ENCODE measurements around the gene LRP1B.

Gene LRP1B

GRCh38 chr2:141595316-141595920 lies 535.4 kb downstream of the LRP1B start:
- no peak for DNase-seq

DNA sequence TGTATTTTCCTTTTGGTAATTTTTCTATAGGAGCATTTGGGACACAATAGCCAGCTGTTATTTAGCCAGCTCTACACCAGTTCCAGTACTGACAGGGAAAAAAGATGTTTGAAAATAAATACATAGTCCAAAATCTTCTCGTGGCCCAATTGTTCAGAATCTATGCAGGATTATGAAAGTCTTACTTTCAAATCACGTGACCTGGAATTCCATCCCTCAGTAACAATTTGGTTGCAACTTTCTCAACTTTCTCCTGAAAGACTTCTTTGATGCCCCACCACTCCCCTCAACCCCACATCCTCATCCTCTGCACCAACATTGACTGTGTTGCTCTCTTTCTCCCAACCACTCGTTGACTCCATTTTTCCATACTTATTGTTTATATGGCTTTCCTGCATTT lies 539.0 kb downstream of the LRP1B start:
- DNase-seq, result no peak

GRCh38 chr2:141590620-141591019 lies 540.2 kb downstream of the LRP1B start:
- DNase-seq, result no peak

DNA sequence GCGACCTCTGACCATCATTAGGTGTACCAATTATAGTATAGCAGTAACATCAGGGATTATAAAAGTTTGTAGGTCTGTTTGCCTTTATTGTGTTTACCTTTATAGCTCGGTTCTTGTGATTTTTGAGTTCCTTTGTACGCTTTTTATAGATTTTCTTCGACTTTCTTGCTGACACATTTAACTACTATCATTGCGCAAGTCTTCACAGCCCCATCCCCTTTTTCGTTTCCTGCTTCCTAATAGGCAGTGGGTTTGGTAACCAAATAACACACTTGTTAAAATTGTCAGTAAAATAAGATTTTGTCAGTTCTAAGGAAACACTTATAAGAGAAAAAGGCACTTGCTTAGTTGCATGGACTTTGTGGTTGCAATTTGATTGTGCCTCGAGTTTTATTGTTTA lies 541.5 kb downstream of the LRP1B start:
- no peak for DNase-seq

DNA sequence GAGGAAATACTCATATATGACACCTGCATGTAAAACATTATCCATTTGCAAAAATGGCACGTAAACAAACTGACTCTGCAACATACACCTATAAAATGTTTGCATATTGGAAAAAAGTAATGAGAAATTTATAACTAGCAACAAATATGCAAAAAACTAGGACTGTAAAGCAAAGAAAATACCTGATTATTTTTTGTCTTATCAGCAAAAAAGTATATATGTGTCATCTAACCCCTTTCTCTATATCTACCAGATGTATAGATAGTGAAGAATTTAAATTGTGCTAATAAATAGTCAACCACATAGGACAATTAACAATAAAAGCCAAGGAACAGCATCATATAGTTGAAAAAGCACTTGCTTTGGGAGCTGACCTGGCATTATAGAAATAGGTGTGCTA lies 543.8 kb downstream of the LRP1B start:
- no peak for DNase-seq

DNA sequence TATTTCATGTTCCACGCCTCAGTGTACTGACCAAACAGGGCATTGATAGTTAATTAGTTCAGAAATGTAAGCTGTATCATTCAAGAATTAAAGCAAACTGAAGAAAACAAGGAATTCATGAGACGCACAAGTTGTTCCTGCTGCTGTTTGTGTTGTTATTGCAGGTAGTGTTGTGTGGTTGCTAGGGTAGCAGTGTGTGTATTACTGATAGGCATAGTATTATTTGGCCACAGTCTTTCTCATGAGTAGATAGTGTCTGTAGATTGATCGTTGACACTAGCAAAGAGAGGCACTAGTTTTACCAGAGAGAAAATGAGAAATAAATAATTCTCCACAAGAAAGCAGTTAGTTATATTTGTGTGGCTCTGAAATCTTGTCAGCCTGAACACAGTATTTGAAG lies 548.6 kb downstream of the LRP1B start:
- DNase-seq, result no peak

DNA sequence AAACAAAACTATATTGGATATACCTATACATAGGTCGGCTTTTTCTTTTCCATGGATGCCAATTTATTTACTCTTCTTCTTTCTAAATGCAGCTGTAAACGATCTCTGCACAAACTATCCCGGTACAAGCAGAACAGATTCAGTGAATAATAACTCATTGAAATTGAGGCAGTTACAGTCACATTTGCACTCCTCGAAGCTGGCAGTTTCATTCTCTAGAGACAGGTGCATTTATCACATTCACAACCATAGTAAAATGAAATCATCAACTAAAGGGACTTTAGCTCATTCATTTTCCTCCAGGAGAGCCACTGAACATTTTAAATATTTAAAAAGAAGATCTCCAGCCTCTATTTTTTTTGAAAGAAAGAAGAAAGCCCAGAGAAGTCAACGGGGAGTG lies 551.7 kb downstream of the LRP1B start:
- DNase-seq, result no peak

DNA sequence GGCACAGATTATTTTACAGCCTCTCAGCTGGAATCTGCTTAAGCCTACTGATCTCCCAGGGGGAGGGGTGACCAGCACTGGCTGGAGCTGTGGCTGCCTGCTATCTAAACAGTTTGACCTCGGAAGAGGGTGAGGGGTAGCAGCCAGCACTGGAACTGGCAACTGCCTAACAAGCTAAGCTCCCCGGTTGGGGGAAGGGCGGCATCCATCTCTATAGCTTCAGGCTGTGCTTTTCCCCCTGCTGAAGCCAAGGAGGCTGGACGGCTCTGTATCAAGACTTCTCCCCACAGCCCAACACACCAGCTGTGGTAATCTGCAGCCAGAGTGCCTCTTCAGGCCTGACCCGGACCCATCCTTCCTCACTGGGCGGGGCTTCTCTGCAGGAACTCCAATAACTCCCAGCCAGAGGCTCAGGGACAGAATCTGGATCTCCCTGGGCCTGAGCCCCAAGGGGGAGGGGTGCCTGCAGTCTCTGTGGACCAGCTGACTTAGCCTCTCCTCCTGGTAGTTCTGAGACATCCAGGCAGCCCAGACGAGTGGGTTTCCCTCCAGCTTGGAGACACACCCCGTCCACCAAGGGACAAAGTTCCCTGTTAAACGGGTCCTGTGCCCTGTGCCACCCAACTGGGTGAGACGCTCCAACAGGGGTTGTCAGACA lies 560.2 kb downstream of the LRP1B start:
- DNase-seq, result no peak

DNA sequence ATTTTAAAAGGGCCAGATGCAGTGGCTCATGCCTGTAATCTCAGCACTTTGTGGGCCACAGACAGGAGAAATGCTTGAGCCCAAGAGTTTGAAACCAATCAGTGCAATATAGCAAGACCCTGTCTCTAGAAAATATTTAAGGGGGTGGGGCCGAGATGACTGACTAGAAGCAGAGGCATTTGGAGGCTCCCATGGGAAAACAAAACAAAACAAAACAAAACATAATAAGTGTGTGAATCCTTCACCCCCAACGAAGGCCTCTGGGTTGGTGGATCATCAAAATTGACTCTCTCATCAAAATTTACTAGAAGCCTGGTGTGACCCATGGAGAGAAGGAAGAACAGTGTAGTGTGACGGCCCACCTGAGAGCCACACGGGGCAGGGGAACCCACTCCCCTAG lies 560.9 kb downstream of the LRP1B start:
- DNase-seq, result no peak

DNA sequence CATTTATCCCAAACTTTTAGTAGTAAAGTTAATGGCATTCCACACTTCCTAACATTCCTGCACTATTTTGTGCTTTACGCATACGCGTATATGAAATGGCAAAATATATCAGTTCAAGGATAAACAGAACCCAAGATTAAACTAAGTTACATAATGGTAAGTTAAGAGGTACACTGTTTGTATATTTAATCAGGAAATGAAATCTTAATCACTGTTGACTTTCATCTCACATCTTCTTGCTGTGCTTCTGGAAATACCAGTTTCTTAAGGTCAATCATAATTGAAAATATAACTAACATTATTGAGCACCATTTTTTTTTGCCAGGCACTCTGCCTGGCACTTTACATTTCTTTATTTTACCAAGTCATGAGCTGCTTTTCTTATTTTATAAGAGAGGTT lies 565.2 kb downstream of the LRP1B start:
- no peak for DNase-seq

DNA sequence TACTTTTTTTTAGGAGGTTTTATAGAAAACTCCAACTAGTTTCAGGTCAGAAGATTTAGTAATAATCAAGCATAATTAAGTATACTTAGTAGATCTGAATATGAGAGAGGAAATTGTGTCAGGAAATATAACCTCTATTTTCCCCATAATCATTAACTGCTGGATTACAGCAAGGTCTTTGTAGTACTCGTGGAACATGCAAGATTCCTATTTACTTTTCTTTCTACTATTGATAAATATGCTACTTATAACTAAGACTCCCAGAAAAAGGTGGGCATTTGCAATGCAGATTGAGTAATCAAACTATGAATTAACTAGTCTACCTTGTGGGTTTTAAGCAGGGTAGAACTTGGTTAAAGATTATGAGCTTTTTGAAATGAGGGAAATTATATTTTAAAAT lies 570.1 kb downstream of the LRP1B start:
- DNase-seq, result no peak

GRCh38 chr2:141557329-141558095 lies 573.3 kb downstream of the LRP1B start:
- DNase-seq, result no peak

- peak in 1 of 56 donors; percentile 10 for DNase-seq
Measured at GRCh38 chr2:141555876-141556470, 574.8 kb downstream of the LRP1B start.

DNA sequence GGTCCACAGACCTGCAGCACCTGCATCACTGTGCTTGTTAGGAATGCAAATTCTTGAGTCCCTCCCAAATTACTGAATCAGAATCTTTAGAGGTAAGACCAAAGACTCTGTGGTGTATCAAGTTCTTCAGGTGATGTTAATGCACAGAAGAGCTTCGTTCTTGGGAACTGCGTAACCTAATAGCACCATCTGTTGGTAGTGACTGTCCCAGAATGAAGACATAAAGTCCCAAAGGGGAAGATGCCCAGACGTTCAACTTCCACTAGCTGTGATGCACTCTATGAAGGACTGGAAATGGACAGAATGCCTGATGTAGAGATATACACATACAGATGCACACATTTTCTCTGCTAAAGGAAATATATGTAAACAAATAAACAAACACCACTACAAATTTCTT lies 576.0 kb downstream of the LRP1B start:
- DNase-seq, result peak in 13 of 56 donors; percentile 2 to 34 (median 13)

DNA sequence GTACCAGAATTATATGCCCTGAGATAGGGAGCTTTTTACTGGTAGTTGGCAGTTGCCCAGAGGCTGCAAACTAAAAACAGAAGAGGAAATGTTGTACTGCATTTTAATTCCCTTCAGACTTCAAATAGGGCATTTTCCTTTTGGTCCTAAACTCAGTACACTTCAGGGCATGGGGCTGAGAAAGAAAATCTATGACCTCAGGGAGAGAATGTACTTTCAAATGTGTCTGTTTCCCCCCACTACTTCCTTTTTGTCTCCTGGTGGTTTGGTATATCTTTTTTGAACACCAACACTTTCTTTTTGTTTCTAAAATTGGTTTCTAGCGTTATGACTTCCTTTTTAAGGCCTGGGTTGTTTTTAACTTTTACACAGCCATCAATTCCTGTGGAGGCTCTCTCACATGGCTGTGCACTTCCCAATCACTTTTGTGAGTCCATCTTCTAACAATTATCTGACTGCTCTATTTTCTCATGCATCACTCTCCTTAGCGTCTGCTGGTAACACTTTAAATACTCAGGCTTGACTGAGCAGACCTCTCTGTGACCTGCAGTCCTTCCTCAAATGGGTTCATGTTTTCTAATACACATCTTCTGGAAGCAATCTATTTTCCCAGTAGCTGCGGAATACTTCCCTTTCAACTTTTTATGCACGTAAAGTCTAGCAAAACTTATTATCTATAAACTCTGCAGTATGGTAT lies 596.0 kb downstream of the LRP1B start:
- peak in 6 of 56 donors; percentile 4 to 47 (median 26) for DNase-seq

- no peak for DNase-seq
Measured at GRCh38 chr2:141529659-141530058, 601.2 kb downstream of the LRP1B start.

DNA sequence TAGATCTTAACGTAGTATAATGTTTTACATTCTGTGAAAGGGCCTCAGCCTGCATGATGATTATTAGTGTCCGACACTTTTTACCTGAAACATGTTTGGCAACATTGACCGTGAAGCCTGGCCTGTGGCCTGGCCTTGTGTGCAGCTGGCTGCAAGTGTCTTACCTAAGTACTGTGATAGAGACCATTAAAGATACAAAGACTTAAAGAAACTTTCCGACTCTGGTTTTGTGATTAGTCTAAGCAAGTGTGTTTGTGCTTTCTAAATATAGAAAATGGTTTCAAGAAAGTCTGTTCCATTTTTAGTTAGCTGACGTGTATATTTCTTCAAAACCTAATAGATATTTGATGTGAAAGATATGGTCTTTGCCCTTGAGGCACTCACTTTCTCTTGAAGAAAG lies 601.8 kb downstream of the LRP1B start:
- DNase-seq, result no peak

DNA sequence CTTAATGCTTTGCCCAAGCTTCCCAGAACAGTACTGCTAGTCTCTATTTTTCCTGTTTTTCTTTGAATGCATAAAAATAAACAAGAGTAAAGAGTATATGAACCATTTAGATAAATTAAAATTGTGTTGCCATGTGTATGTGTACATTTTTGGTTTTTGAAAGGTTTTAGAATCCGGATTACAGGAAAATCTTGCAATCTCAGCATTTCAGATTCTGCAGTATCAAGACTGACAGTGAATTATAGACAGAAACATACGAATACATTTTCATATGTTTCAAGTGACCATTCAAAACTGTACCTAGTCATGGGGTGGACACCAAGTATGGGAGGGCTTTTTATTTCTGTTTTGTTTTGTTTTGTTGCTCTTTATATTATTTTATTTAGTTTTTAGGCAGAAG lies 604.1 kb downstream of the LRP1B start:
- no peak for DNase-seq

DNA sequence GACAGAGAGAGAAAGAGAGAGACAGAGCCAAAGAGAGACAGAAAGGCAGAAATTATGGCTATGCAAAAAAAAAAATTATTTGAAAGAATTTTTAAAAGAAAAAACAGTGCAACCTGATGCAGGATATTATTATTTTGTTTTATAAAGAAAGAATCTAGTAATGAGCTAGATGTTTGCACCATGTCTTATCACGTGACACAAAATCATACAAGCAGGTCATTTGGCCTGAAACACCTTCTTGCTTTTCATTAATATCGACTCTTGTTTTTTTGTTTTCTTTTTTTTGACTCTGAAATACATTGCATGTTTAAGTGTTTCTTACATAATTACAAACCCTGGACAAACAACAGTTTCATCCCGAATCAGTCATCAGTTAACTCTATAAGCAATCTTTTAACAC lies 606.0 kb downstream of the LRP1B start:
- no peak for DNase-seq

GRCh38 chr2:141523199-141523598 lies 607.6 kb downstream of the LRP1B start:
- no peak for DNase-seq

DNA sequence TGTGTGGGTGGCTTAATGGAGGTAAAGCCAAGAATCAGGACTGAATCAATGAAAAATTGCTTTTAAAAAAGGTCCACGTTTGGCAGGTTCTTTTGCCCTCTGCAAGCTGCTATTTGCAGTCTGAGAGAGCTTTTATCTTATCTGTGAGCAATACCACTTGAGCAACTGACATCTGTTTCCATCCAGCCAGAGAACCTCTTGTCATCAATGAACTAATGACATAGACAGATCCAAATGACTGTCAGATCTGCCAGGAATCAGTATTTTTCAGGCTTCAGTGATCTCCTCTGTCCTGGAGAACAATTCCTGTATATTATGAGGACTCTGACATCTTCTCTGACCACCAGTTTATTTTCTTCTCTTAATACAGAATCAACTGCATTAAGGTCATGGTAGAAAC lies 608.1 kb downstream of the LRP1B start:
- DNase-seq, result no peak

- DNase-seq, result no peak
Measured at GRCh38 chr2:141522048-141522447, 608.8 kb downstream of the LRP1B start.

All from nucleus accumbens (tissue), 56 donors.